Measurements from ENCODE around the gene CAMKK1.

- TF ChIP-seq POLR2AphosphoS5 (IDR thresholded peaks at IDR 0.05; ENCODE audit: low read depth, low read length) (no peak), POLR2A (IDR thresholded peaks at IDR 0.05; ENCODE audit: low read depth, low read length) (no peak), TAF1 (IDR thresholded peaks at IDR 0.05; ENCODE audit: low read depth, low read length) (no peak), PAX5 (IDR thresholded peaks at IDR 0.05; ENCODE audit: insufficient read depth, low read length, severe bottlenecking) (no peak), SPI1 (IDR thresholded peaks at IDR 0.05; ENCODE audit: low read depth, low read length) (no peak)
Observed at GRCh38 chr17:3917391-3917931, 24.6 kb upstream of the CAMKK1 start.

Data from GM12891 (cell line).